ENCODE measurements around the gene GCC1.

DNA sequence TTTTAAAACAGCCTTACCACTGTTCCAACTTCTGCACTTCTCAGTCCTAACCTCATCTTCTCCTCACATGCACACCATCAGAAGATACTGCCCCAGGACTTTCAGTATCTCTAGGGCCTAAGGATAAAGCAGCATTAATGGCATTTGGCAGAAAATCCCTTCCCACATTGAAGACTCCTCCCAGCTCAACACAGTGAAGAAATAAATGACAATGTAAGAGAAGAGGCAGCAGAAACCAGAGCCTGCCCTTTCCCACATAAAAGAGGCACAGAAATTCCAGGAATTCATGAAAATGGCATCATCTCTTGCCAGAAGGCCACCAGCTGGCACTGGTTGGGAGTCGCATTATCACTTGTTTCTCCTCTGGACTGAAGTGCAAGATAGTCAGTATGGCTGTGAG is 3.7 kb downstream of the GCC1 start:
- TF ChIP-seq CTCF (IDR thresholded peaks at IDR 0.05; ENCODE audit: extremely low read depth in 1 of 2, insufficient read depth in 1 of 2, low read depth in 1 of 2, low read length in 2 of 2) (no peak), EZH2 (IDR thresholded peaks at IDR 0.05; ENCODE audit: borderline replicate concordance, low read depth, low read length, severe bottlenecking) (no peak), POLR2A (IDR thresholded peaks at IDR 0.05; ENCODE audit: low read depth, low read length) (no peak), POLR2AphosphoS5 (IDR thresholded peaks at IDR 0.05; ENCODE audit: insufficient read depth, low read depth, low read length) (no peak), JUN (IDR thresholded peaks at IDR 0.05; ENCODE audit: borderline replicate concordance, insufficient read depth, insufficient read length, low read depth) (no peak), FOS (IDR thresholded peaks at IDR 0.05; ENCODE audit: borderline replicate concordance, insufficient read depth, low read length) (no peak)
- TF ChIP-seq, protein P1, sequence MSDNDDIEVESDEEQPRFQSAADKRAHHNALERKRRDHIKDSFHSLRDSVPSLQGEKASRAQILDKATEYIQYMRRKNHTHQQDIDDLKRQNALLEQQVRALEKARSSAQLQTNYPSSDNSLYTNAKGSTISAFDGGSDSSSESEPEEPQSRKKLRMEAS (IDR thresholded peaks at IDR 0.05; ENCODE audit: insufficient read depth, insufficient read length), result no peak
